Stimulated activated CD8-positive, alpha-beta memory T cell treated with anti-CD3 and anti-CD28 coated beads, Interleukin-12 subunit alpha, Interleukin-12 subunit beta, amount 100 ng/mL, for 4 hours (primary cell): ENCODE data around the gene MTX3.

Source experiments
- DNase-seq: peaks from one replicate; pipeline ENCODE4 v3.0.0-alpha.2; 2020; ENCODE audit warnings: low read depth

Gene MTX3

GRCh38 chr5:79983618-79984017 is 7.4 kb downstream of the MTX3 start:
- no peak for DNase-seq

- no peak for DNase-seq
These were observed 8.9 kb downstream of the MTX3 start for GRCh38 chr5:79982136-79982535.

GRCh38 chr5:79976759-79977515 is 14.1 kb downstream of the MTX3 start:
- DNase-seq = no peak

GRCh38 chr5:79975422-79975821 is 15.6 kb downstream of the MTX3 start:
- DNase-seq = no peak

GRCh38 chr5:79974886-79975285 is 16.2 kb downstream of the MTX3 start:
- DNase-seq = no peak

- no peak for DNase-seq
These were observed 17.1 kb downstream of the MTX3 start for GRCh38 chr5:79973996-79974395.

GRCh38 chr5:79973511-79973910 is 17.6 kb downstream of the MTX3 start:
- no peak for DNase-seq

GRCh38 chr5:79971156-79971555 is 19.9 kb downstream of the MTX3 start:
- DNase-seq = no peak

- DNase-seq = no peak
These were observed 24.6 kb downstream of the MTX3 start for GRCh38 chr5:79966448-79966847.

GRCh38 chr5:79964136-79964535 is 26.9 kb downstream of the MTX3 start:
- no peak for DNase-seq

GRCh38 chr5:79963261-79964061 is 27.6 kb downstream of the MTX3 start:
- no peak for DNase-seq

GRCh38 chr5:79962575-79963222 is 28.4 kb downstream of the MTX3 start:
- no peak for DNase-seq

GRCh38 chr5:79961716-79962574 is 29.1 kb downstream of the MTX3 start:
- DNase-seq = no peak

GRCh38 chr5:79959407-79959806 is 31.7 kb downstream of the MTX3 start:
- DNase-seq = no peak

GRCh38 chr5:79955941-79956670 is 35.0 kb downstream of the MTX3 start:
- DNase-seq = no peak

- no peak for DNase-seq
These were observed 35.6 kb downstream of the MTX3 start for GRCh38 chr5:79955356-79955895.

- no peak for DNase-seq
These were observed 36.4 kb downstream of the MTX3 start for GRCh38 chr5:79954620-79955019.

GRCh38 chr5:79947567-79947966 is 43.5 kb downstream of the MTX3 start:
- no peak for DNase-seq

GRCh38 chr5:79938468-79938867 is 52.6 kb downstream of the MTX3 start:
- no peak for DNase-seq

- DNase-seq = no peak
These were observed 54.3 kb downstream of the MTX3 start for GRCh38 chr5:79936646-79937216.
